Measurements from ENCODE around the gene ENOX1.

GRCh38 chr13:43368003-43368402, 418.8 kb downstream of the ENOX1 start:
- TF ChIP-seq CTCF (IDR thresholded peaks at IDR 0.05) (no peak), POLR2A (IDR thresholded peaks at IDR 0.05) (no peak)
